ENCODE data around the gene ZIC2. TPM values are rescaled to one million over a fixed set of nuclear protein-coding genes. Genes with fewer than 3 reads are reported as not detected.
A peak's percentile ranks its signal among the peaks of the same experiment; 100 is the strongest.

The ZIC2 gene
- total and polyA plus RNA-seq, 2 experiments from 2014 or later, result 0.10 to 0.15 TPM

DNA sequence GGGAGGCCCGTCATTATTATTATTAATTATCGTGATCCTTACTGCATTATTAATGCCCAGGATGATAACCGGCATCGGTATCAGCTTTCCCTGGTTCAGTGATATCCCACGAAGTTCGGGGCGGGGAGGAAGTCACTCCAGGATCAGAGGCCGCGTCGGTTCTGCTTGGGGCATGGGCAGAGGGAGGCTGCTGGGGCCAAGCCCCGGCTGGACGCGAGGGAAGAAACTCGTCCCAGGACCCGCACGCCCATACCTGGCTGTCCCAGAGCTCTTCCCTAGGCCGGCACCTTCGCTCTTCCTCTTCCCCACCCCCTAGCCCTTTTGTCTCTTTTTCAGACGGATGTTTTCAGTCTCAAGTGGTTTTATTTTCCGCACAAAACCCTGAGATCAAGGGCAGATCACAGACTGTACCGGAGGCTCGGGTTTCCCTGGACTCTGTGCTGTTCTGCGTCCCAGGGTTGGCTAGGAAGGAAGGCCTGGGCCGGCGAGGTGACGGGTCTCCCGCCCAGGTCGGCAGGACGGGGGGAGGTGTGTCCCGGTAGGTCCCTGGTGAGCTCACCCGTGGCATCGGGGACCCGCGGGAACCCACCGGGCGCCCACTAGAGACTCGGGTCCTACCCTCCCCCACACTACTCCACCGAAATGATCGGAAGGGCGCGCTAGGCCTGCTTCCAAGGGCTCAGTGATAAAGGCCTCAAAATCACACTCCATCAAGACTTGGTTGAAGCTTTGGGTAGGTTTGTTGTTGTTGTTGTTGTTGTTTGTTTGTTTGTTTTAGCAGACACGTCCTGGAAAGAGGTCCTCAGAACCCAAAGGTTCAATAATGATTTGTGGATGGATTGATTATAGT, 7.9 kb downstream of the ZIC2 start:
- peak; percentile 35 for TF ChIP-seq EZH2 (IDR thresholded peaks at IDR 0.05; ENCODE audit: borderline replicate concordance)
- TF ChIP-seq, protein P1, sequence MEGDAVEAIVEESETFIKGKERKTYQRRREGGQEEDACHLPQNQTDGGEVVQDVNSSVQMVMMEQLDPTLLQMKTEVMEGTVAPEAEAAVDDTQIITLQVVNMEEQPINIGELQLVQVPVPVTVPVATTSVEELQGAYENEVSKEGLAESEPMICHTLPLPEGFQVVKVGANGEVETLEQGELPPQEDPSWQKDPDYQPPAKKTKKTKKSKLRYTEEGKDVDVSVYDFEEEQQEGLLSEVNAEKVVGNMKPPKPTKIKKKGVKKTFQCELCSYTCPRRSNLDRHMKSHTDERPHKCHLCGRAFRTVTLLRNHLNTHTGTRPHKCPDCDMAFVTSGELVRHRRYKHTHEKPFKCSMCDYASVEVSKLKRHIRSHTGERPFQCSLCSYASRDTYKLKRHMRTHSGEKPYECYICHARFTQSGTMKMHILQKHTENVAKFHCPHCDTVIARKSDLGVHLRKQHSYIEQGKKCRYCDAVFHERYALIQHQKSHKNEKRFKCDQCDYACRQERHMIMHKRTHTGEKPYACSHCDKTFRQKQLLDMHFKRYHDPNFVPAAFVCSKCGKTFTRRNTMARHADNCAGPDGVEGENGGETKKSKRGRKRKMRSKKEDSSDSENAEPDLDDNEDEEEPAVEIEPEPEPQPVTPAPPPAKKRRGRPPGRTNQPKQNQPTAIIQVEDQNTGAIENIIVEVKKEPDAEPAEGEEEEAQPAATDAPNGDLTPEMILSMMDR (IDR thresholded peaks at IDR 0.05; ENCODE audit: poor library complexity), result no peak
- TF ChIP-seq EZH2phosphoT487 (IDR thresholded peaks at IDR 0.05; ENCODE audit: low read depth, severe bottlenecking, unreplicated experiment), result no peak
- Histone ChIP-seq H3K4me1 (ENCODE audit: insufficient read depth) (no peaks in the 10 kb centered on the region), H3K9me2 (replicated peaks; ENCODE audit: insufficient read depth) (no peaks in the 10 kb centered on the region), H3K36me3 (replicated peaks; ENCODE audit: insufficient read depth, low read depth) (no peaks in the 10 kb centered on the region), H2AFZ (no peak overlapping the region), H3K4me3 (no peak overlapping the region), H3K27me3 (peaks cover 97% of the 10 kb centered on the region), H3K27ac (no peak overlapping the region), H3K9me3 (ENCODE audit: low read depth) (no peaks in the 10 kb centered on the region), H4K20me1 (ENCODE audit: insufficient read depth, poor library complexity, severe bottlenecking) (no peaks in the 10 kb centered on the region), H3K79me2 (no peaks in the 10 kb centered on the region), H3K4me2 (no peak overlapping the region)
- DNase-seq (ENCODE audit: low spot score), result no peak
- WGBS (ENCODE audit: low lambda C conversion rate, missing lambda C conversion rate), result 20% methylated on average over 35 of the region's 42 CpGs

DNA sequence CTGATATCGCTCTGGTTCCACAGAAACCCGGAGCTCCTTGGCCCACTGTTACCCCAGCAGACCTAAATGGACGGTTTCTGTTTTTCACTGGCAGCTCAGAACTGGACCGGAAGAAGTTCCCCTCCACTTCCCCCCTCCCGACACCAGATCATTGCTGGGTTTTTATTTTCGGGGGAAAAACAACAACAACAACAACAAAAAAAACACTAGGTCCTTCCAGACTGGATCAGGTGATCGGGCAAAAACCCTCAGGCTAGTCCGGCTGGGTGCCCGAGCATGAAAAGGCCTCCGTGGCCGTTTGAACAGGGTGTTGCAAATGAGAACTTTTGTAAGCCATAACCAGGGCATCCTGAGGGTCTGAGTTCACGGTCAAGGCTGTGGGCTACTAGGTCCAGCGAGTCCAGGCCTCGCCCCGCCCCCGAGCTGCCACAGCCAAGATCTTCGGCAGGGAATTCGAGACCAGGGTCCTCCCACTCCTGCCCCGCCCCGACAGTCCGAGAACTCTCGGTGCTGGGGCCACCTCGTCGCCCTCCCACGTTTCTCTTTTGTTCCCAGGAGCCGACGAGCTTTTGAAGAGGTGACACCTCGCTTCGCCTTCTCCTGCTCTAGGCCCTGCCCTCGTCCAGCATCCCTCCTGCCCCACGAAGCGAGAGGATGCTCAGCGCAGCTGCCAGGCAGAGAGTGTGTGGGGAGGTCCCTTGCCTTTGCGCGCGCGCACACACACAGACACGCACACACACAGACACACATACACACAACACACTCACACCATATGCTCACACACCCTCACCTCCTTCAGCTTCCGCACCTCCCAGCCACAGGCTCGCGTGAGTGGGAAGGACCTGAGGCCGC, 8.8 kb downstream of the ZIC2 start:
- 21% methylated on average over 40 of the region's 42 CpGs for WGBS (ENCODE audit: low lambda C conversion rate, missing lambda C conversion rate)
- no peaks in the 10 kb centered on the region for H3K9me2 ChIP-seq (replicated peaks; ENCODE audit: insufficient read depth)
- no peak for DNase-seq (ENCODE audit: low spot score)

DNA sequence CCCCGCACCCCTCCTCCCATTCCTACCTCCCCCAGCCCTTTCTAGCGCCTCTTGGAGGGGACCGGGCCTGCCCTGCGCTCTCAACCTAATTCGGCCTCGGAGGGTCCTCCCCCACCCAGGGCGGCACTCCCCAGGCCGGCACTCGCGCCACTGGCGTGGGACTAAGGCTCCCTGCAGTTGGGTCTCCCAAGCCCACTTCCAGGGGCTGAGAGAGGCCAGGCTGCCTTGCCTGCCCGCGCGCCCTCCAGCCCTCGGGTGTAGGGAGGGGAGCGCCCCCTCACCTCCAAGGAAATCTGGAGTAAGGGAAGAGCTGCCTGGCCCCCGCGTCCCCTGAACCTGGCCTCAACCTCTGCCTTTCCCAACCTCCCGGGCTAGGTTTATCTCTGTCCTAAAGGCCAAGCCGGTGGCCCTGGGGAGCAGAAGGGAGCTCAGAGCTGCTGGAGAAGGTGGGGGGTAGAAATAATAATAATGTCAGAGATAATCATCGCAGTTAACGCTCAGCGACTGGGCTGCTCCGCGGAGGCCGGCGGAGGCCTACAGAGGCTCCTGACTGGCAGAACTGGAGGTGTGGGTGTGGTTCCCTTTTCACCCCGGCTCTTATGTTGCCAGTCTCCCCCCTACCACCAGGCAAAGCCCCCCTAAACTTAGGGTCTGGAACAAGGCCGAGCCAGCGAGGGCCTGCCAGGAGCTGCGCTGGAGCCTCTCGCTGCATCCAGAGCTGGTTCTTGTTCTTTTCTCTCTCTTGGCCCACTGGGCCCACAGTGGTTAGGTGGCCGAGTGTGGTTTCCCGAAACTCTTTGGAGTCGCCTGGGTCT, 9.6 kb downstream of the ZIC2 start:
- TF ChIP-seq EZH2 (IDR thresholded peaks at IDR 0.05; ENCODE audit: borderline replicate concordance), result no peak
- no peak for TF ChIP-seq EZH2phosphoT487 (IDR thresholded peaks at IDR 0.05; ENCODE audit: low read depth, severe bottlenecking, unreplicated experiment)
- TF ChIP-seq, protein P1 (IDR thresholded peaks at IDR 0.05; ENCODE audit: poor library complexity), result no peak
- Histone ChIP-seq H3K27me3 (peaks cover 100% of the 10 kb centered on the region), H3K9me3 (ENCODE audit: low read depth) (no peaks in the 10 kb centered on the region), H2AFZ (no peak overlapping the region), H3K36me3 (replicated peaks; ENCODE audit: insufficient read depth, low read depth) (no peaks in the 10 kb centered on the region), H4K20me1 (ENCODE audit: insufficient read depth, poor library complexity, severe bottlenecking) (no peaks in the 10 kb centered on the region), H3K27ac (no peak overlapping the region), H3K4me1 (ENCODE audit: insufficient read depth) (no peaks in the 10 kb centered on the region), H3K79me2 (no peaks in the 10 kb centered on the region), H3K4me2 (no peak overlapping the region), H3K9me2 (replicated peaks; ENCODE audit: insufficient read depth) (no peaks in the 10 kb centered on the region), H3K4me3 (no peak overlapping the region)
- WGBS (ENCODE audit: low lambda C conversion rate, missing lambda C conversion rate), result 14% methylated on average over 24 of the region's 35 CpGs
- no peak for DNase-seq (ENCODE audit: low spot score)

More for the DNA sequence above, 8.8 kb downstream of the ZIC2 start:
- Histone ChIP-seq H2AFZ (no peak overlapping the region), H3K79me2 (no peaks in the 10 kb centered on the region), H3K27ac (no peak overlapping the region), H3K4me2 (no peak overlapping the region), H3K4me3 (no peak overlapping the region), H3K36me3 (replicated peaks; ENCODE audit: insufficient read depth, low read depth) (no peaks in the 10 kb centered on the region), H3K9me3 (ENCODE audit: low read depth) (no peaks in the 10 kb centered on the region), H3K4me1 (ENCODE audit: insufficient read depth) (no peaks in the 10 kb centered on the region), H3K27me3 (peaks cover 99% of the 10 kb centered on the region), H4K20me1 (ENCODE audit: insufficient read depth, poor library complexity, severe bottlenecking) (no peaks in the 10 kb centered on the region)
- TF ChIP-seq EZH2 (IDR thresholded peaks at IDR 0.05; ENCODE audit: borderline replicate concordance), result peak; percentile 84
- no peak for TF ChIP-seq EZH2phosphoT487 (IDR thresholded peaks at IDR 0.05; ENCODE audit: low read depth, severe bottlenecking, unreplicated experiment)

Data from hepatocyte (in vitro differentiated cells).